Psoas muscle (tissue), 8 donors: ENCODE measurements around the gene MS4A4A. TPM values are rescaled to one million over a fixed set of nuclear protein-coding genes. Genes with fewer than 3 reads are reported as not detected.
A peak's percentile ranks its signal among the peaks of the same experiment; 100 is the strongest.

Experiments used
- ATAC-seq, 4 donors: fragments of 200-7000 bp; cut with Tn5 transposase; one replicate each; pipeline ENCODE4 v1.9.1; 2020; ENCODE audit warnings: moderate library complexity in 3 of 4, mild to moderate bottlenecking in 2 of 4
- DNase-seq, 2 donors: peaks; one replicate each; pipeline ENCODE4 v3.0.0-alpha.2; 2020
- H3K27ac ChIP-seq: fragments of 200-600 bp; one replicate; pipeline ENCODE4 v1.8.0; 2022
- H3K27me3 ChIP-seq, 3 donors: fragments of 200-600 bp in 1 of 3; one replicate each; pipeline versions ENCODE4 v1.6.1 to v1.8.0; 2013 to 2022; ENCODE audit warnings: low read length in 2 of 3, mild to moderate bottlenecking in 2 of 3, moderate library complexity in 1 of 3; ENCODE audit not compliant: insufficient read depth in 3 of 3
- H3K36me3 ChIP-seq, 2 donors: fragments of 200-600 bp in 1 of 2; one replicate each; pipeline versions ENCODE4 v1.6.1 to v1.8.0; 2013 to 2022; ENCODE audit warnings: low read depth in 1 of 2, mild to moderate bottlenecking in 1 of 2, moderate library complexity in 1 of 2; ENCODE audit not compliant: insufficient read depth in 1 of 2
- H3K4me1 ChIP-seq: fragments of 200-600 bp; one replicate; pipeline ENCODE4 v1.8.0; 2022
- H3K4me3 ChIP-seq: fragments of 200-600 bp; one replicate; pipeline ENCODE4 v1.8.0; 2022; ENCODE audit warnings: mild to moderate bottlenecking
- H3K9me3 ChIP-seq: fragments of 200-600 bp; one replicate; pipeline ENCODE4 v1.8.0; 2022
- WGBS, 3 donors: extraction: QIAGEN DNeasy Blood & Tissue Kit; methylation state at CpG; one replicate each; pipeline versions ENCODE4 v1.1.6 to v1.1.7; 2013; 5-methylcytosine and 5-hydroxymethylcytosine counted together
- intact Hi-C, 2 donors: fragments of 100-400 bp; cut with DNase I; formaldehyde crosslinking; loops; one replicate each; pipeline versions ENCODE4 v1.11.0 to v1.14.2; 2022
- polyA plus RNA-seq, 3 donors: library from polyadenylated mRNA; stranded (reverse); fragments of 200-250 nt; gene quantifications; one replicate each; pipeline ENCODE4 v1.2.3, GENCODE V29; 2013
- total RNA-seq, 4 donors: library from RNA; stranded (reverse); fragmentation: NEBNext Ultra II Directional in 2 of 4; extraction: Animal tissue kit (Norgen Biotek cat#: 25700) in 2 of 4; gene quantifications; one replicate each; pipeline versions ENCODE4 v1.2.1 to v1.2.4, GENCODE V29; 2021 to 2023
- TF ChIP-seq, protein P1 (sequence below): fragments of 200-600 bp; IDR thresholded peaks from one replicate; pipeline ENCODE4 v1.8.0; 2022; ENCODE audit warnings: antibody characterized with exemption
- donor health status: healthy with polysubstance abuse.
- donor health status: DM: no; HTN: no; CAD: no; lungs with moderate emphysema.
- donor health status: Bipolar disorder and iron deficiency.
- donor health status: healthy.
- donor health status: DM: yes; HTN: yes; CAD: no.
- donor health status: DM: no; HTN: no; CAD: no.
- donor health status: DM: no; HTN: no; CAD: no.
- donor health status: DM: yes; HTN: yes; CAD: no.

Gene MS4A4A
- total and polyA plus RNA-seq, 7 donors: 2.4 to 9.4 (median 6.7) TPM

DNA sequence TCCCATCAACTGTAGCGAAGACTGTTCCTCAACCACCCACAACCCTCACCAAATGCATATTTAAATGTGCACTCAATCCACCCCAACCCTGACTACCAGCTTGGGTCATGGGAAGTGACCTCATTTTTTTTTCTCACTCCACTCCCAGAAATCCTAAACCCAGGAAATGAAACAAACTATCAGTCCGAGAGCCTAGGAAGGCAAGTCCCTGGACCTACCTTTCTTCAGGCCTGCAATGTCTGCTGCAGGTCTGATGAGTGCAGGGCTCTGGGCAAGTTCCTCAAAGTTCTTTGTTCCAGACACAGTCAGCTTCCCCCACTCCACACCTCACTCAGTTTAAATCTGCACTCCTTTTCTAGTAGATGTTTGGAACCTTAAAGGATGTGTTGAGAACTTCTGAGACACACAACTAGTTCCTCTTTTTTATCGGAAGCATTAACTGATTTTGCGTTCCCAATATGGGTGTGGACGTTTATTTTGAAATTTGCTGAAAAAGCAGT, 37.7 kb upstream of the MS4A4A start, which contains the start of gene MS4A4E:
MS4A4E (minus strand) TSS at position 398 of the 500 bp plus-strand sequence. CDS start 13,082 bp downstream, outside the sequence.
- Histone ChIP-seq H3K27me3 (no peaks in the 10 kb centered on the region), H3K36me3 (no peaks in the 10 kb centered on the region), H3K4me1 (no peaks in the 10 kb centered on the region), H3K9me3 (no peaks in the 10 kb centered on the region), H3K27ac (no peak within 1 kb of the TSS), H3K4me3 (no peak within 1 kb of the TSS)
- WGBS, 3 donors: 81 to 87% (median 86%) methylated on average over 5 of the region's 5 CpGs
- DNase-seq (no peak), ATAC-seq (no peak)
- TF ChIP-seq, protein P1, sequence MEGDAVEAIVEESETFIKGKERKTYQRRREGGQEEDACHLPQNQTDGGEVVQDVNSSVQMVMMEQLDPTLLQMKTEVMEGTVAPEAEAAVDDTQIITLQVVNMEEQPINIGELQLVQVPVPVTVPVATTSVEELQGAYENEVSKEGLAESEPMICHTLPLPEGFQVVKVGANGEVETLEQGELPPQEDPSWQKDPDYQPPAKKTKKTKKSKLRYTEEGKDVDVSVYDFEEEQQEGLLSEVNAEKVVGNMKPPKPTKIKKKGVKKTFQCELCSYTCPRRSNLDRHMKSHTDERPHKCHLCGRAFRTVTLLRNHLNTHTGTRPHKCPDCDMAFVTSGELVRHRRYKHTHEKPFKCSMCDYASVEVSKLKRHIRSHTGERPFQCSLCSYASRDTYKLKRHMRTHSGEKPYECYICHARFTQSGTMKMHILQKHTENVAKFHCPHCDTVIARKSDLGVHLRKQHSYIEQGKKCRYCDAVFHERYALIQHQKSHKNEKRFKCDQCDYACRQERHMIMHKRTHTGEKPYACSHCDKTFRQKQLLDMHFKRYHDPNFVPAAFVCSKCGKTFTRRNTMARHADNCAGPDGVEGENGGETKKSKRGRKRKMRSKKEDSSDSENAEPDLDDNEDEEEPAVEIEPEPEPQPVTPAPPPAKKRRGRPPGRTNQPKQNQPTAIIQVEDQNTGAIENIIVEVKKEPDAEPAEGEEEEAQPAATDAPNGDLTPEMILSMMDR: no peak
- intact Hi-C loops: no loop called here

DNA sequence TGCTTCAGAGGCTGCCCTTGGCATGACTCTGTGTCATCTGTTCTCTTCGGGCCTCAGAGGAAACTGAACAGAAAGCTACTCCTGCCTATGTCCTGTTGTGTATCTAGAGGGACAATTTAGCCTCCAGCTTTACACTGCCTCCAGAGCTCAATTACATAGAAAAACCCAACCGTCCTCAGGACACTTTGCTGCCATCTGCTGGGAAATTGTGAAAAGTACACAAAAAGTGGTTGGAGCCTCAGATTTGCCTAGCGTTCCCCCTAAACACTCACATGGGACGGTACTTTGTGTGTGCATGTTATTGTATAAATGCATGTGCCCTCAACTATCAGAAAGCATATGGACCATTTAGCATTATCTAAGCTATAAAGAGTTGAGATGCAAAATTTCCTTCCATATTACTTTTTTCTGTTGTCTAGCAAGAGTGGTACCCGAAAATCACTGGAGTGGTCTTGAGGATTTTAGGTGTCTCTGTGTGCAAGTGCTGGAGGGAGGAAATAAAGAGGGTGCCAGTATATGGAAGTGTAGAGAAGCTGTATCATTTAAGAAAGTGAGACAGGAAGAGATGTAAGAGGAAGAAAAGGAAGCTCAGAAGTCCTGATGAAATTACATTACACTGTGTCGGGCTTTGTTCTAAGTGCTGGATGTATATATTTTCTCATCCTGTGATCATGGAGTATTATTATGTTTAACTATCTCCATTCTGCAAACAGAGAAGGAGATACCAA, 28.8 kb upstream of the MS4A4A start:
- intact Hi-C loops: no loop called here
- WGBS, 3 donors: 38 to 56% (median 46%) methylated on average over 6 of the region's 6 CpGs
- DNase-seq: no peak

DNA sequence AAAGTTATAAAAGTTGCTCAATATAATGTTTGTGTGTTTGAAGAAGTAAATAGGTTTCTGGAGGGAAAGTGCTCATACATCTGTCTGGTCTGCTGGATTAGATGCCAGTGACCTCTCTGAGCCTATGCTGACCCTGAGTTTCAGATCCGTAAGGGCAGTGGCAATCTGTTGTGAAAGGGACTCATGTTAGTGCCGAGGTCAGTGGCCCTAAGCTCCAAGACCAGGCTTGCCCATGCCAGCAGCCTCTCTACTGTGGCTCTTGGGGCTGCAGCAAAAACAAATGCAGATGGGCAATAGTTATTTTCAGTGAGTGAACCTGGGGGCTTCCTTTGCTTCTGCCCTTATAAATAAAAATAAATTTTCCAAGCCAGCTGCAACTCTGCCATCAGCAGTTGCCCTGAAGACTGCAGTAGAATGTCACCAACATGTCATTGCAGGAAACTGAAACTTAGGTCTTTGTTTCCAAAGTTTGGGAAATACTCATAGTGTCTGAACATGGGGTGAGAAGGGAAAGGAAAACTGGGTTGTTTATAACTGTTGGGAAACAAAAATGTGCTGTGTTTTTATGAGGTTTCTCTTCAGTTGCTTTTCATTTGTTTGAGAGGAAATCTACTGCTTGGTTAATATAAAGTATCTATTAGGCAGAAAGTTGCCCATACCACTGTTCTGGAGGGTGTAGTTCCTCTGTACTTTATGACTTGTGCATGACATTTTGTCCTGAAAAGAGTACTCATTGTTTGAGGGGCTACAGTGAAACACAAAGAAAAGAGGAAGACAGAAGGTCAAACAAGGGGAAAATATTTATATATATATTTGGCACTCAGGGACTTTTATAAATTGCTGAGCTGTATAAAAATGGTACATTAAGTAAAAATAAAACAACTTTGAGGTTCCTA, 28.0 kb upstream of the MS4A4A start:
- Histone ChIP-seq H3K4me1 (no peaks in the 10 kb centered on the region), H3K27me3 (no peaks in the 10 kb centered on the region), H3K36me3 (no peaks in the 10 kb centered on the region), H3K27ac (no peak overlapping the region), H3K9me3 (no peaks in the 10 kb centered on the region), H3K4me3 (no peak overlapping the region)
- WGBS, 3 donors: 40 to 63% (median 48%) methylated on average over 2 of the region's 2 CpGs
- TF ChIP-seq, protein P1: no peak
- no peak for DNase-seq
- no peak for ATAC-seq
- intact Hi-C loops: no loop called here

More for the DNA sequence above, 28.8 kb upstream of the MS4A4A start:
- ATAC-seq: no peak
- no peaks in the 10 kb centered on the region for H3K36me3 ChIP-seq
- no peaks in the 10 kb centered on the region for H3K4me1 ChIP-seq
- no peaks in the 10 kb centered on the region for H3K27me3 ChIP-seq
- TF ChIP-seq, protein P1: peak; percentile 47
- H3K4me3 ChIP-seq: no peak overlapping the region
- H3K27ac ChIP-seq: no peak overlapping the region
- H3K9me3 ChIP-seq: no peaks in the 10 kb centered on the region

DNA sequence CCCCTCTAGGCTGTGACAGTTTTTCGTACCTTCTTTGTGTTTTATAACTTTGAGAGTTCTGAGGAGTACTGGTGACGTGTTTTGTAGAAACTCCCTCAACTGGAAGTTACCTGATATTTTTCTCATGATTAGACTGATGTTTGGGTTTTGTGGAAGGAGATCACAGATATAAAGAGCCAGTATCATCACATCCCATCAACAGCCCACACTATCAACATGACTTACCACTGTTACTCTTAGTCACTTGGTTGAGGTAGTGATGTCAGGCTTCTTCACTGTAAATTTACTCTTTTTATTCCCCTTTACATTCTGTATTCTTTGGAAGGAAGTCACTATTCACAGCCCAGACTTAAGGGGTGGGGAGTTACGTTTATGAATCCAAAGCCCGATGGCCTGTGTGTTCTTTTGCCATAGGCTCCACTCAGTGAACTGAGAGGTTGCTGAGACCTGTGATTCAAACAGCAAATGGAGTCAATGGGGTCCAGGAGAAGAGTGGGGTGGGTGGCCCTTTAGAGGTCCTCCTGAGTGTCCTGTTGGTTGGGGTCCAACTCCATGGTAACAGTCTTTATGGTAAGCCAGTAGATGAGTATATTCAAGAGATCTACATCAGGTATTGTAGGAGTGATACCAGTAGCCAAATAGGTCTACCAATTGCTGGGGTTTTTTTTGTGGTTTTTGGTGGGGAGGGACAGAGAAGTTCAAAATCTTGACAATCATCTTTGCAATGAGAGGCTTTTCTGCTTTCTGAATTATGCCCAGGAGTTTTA, 22.3 kb upstream of the MS4A4A start:
- Histone ChIP-seq H3K27me3 (no peaks in the 10 kb centered on the region), H3K4me1 (no peaks in the 10 kb centered on the region), H3K27ac (no peak overlapping the region), H3K36me3 (no peaks in the 10 kb centered on the region), H3K4me3 (no peak overlapping the region), H3K9me3 (no peaks in the 10 kb centered on the region)
- no peak for ATAC-seq
- WGBS, 3 donors: 76 to 79% (median 79%) methylated on average over 4 of the region's 4 CpGs
- DNase-seq: no peak
- intact Hi-C loops: no loop called here
- TF ChIP-seq, protein P1: no peak
